HG02852 (cell line): ENCODE measurements around the gene SHROOM3.

Experiments
- ATAC-seq: cut with Tn5 transposase; IDR thresholded peaks from one replicate; pipeline ENCODE4 v1.9.1; 2021; ENCODE audit warnings: mild to moderate bottlenecking, moderate library complexity; ENCODE audit not compliant: unreplicated experiment

Gene SHROOM3

DNA sequence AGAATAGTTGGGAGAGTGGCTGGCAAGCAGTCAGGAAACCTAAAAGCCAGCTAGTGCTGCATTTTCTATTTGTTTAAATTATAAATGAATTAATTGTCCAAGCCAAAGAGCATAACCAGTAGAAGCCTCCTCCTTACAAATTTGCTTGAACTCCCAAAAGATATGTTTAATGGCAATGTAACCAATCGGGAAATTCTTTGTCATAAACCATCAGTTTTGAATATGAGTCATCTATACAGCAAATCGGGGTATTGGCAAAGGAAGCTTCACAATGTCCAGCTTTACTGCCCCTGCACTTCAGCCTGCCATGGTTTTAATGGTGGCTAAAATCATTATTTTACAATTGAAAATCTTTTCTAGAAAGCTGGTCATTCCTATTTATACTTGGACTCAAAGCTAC is 216.6 kb downstream of the SHROOM3 start:
- ATAC-seq = no peak

DNA sequence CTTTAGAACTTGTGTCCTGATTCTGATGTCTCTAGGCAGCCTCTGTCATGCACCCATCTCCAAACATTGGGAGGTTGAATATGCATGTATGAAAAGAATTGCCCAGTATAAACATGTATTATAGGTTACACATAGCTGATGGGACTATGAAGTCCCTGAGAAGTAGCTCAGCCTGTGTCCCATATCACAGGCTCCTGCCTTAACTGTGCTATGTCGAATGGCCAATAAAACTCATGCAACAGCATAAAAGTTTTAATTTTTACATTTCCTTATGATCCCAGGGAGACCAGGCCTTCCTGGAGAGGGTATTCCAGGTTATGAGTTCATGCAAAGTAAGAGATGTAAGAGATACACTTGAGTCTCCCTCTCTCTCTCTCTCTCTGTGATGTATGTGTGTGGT is 217.4 kb downstream of the SHROOM3 start:
- ATAC-seq = no peak

DNA sequence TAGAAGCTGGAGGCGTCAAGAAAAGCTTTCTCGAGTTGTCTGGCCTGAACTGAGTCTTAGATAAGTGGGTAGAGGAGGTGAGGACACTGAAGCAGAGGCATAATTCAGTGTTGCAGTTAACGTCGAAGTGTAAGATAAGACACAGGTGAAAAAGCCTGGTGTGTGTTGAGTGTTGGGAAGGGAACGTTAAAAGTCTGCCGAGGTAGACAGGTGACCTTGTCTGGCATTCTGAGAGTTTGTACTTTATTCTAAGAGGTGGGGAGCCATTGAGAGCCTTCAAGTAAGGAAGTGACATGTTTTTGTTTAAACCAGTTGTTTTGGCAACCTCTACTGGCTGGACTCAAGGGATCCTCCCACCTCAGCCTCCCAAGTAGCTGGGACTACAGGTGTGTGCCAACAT is 219.1 kb downstream of the SHROOM3 start:
- no peak for ATAC-seq

DNA sequence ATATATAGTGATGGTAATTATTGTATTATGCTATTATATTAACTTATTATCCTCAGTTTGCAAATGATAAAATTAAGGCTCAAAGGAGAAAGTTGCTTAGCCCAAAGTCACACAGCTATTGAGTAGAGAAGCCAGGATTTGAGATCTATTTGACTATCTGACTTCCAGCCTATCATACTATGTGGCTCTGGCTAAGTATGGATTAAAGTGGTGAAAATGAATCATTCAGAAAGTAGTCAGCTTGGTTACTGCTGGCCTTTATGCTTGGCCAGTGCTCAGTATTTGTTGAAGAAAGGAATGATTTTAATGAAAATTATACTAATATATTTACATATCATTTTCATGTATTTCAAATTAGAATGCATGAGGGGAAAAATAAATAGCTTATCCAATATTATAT is 219.8 kb downstream of the SHROOM3 start:
- no peak for ATAC-seq

DNA sequence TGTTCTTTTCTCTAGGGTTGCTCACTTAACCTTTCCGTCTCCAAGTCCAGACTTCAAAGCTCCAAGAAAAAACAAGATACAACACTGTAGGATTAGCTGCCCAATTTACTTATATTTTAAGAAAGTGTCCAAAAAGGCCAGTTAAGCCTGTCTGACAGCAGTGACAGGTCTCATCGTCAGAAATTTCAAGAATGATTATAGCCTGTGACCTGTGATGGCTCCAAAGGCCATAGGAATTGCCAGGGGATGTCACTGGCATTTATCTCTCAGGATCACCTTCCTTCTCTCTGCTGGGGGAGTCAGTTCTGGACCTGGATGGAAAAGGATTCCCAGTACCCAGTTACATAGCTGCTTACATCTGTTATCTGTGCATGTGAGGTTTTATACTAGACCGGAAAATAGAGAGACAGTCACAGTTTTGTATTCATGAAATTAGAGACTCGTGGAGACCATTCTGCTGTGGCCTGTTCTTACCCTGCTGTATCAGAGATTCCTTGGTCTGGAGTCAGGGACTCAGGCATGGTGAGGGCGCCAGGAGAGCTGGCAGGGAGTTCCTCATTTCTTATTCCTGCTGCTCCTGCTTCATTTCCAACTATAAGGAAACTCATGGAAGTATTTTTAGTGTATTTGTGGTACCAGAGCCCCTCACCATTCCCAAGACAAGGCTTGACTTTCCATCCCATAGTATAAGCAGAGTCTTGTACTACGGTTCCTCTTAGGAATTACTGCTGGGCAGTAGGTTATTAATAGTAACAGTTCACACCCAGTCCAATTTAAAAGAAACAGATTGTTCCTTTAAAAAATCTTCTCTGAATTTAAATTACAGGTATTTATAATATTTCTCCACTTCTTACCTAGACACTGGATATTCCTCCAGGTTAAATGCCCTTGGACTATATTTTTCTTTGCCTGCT is 220.8 kb downstream of the SHROOM3 start:
- ATAC-seq = no peak

DNA sequence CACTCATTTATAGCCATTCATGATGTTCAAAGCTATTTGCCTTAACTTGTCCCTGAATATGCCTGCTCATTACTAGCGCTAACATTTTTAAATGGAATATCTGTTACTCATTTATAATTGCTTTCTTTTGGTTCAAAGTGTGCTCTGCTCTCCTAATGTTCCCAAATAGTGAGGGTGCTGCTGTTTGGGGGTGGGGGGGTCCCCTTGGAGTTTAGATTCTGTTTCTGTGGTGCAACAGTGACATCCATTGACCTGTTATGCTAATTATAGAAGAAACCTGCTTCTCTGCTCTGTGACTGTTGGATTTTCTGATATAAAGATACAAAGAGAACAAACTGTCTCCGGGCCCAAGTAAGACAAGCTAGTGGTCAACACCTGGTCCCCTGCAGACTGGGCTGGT is 222.4 kb downstream of the SHROOM3 start:
- ATAC-seq = no peak

DNA sequence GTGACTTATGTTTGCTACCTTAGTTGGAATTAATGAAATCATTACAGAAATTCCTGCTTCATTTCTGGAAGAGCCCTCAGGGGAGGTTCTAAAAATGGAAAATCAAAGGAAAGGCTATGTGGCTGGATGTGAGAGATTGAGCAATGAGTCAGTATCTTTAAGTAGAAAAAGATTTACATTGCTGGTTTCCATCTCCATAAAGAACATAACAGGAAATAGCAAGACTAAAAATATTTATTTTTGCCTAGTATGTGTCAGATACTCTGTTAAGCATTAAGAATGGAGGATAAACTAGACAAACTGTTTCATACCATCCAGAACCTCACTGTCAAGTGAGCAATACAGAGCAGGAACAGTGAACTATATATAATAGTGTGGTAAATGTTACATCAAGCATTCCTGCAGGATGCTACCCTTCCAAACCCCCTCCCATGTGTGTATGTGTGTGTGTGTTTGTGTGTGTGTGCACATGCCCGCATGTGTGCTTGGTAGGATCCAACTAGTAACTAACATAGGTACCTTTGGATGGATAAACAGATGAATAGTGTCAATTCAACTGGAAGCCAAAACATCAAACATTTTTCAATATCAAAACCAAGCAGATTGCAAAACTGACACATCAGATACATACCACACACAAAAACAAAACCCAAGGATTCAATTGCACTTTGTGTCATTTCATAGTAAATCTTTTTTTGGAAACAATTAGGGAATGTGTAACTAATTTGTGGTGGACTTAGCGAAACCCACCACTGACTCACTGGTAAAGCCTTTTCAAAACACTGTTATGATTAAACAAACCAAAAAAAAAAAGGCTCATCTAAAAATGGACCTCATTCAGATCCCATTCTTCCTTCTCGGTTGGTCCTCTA is 223.4 kb downstream of the SHROOM3 start:
- ATAC-seq = no peak

DNA sequence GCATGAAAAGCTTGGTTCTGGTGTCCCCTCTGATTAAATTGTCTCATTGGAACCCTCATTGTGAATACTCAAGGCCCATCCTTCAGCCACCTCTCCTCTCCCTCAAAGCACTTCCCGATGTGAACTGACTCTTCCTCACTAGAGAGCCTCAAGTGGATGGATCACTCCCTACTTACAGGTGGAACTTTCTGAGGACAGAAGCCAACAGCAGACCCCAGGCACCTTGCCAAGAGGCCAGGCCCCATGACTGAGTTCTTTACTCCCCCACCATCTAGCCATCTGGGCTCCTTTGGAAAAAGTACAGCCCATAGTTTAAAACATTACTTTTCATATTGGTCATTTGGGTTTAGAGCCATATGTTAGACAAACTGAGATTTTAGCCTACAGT is 224.1 kb downstream of the SHROOM3 start:
- no peak for ATAC-seq

DNA sequence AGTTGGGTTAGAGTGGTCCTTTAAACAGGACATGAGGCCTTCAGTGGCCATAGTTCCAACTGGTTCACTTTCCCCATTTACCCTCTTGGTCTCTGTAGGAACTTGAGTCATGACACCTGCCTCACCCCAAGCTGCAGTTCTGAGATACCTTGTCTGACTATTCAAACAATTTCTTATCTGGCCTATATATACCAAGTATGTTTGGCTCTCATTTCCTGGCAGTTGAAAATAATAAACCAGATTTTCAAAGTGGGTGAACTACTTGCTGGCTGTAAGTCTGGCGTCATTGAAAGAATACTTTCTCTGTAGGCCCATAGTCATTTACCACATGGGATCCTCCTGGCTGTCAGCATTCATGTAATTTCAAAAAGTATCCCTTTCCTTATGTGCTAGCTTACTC is 228.8 kb downstream of the SHROOM3 start:
- ATAC-seq = no peak

DNA sequence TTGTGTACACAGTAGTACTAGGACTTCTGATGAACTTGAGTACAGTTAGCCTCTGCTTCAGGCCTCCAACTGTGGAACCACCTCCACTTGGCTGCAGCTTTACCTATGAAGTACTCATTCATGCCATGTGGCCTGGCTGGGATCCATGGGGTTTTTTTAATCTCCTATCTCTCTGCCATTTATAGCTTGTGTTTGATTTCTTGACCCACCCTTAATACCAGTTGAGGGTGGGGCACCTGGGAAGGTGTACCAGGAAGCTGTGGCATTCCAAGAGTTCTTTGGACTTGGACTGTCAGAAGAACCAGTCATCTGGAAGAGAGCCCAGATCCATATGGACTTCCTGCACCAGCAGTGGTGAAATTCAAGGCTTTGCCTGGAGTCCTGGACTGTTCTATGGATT is 230.1 kb downstream of the SHROOM3 start:
- ATAC-seq = no peak

DNA sequence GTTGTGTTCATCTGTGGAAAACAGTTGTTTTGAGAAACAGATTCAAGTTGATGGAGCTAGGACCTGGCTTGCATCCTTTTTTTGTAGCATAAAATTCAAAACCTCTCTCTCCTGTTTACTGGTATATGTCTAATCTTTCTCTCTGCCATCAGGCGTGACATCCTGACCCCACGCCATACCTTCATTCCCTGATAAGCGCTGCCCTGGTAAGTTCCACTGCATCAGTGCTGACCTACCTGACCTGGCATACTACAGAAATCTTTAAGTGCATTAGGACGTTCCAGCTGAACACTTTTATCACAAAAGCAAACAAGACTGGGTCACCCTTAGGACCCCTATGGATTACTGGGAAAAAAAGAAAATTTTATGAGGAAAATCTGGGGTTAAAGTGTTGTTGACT is 230.7 kb downstream of the SHROOM3 start:
- no peak for ATAC-seq

DNA sequence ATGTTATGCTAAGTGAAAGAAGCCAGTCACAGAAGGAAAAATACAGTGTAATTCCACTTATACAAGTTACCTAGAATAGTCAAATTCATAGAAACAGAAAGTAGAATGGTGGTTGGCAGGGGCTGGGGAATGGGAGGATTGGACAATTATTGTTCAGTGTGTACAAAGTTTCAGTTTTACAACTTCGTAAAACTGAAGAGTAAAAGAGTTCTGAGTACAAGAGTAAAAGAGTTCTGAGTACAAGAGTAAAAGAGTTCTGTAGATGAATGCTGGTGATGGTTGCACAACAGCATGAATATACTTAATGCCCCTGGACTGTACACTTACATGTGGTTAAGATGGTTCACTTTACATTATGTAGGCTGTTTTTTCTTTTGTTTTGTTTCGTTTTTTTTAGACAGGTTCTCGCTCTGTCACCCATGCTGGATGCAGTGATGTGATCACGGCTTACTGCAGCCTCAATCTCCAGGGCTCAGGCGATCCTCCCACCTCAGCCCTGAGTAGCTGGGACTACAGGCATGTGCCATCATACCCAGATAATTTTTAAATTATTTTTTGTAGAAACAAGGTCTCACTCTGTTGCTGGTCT is 232.0 kb downstream of the SHROOM3 start:
- peak; percentile 51 for ATAC-seq

DNA sequence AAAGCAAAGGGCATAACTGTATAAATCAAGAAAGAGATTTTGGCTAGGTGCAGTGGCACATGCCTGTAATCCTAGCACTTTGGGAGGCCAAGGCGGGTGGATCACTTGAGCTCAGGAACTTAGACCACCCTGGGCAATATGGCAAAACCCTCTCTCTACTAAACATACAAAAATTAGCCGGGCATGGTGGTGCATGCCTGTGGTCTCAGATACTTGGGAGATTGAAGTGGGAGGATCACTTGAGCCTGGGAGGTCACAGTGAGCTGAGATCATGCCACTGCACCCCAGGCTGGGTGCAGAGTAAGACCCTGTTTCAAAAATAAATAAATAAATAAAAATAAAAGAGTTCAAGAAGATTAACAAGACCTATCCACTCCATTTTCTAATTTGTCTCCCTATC is 235.6 kb downstream of the SHROOM3 start:
- ATAC-seq = no peak

DNA sequence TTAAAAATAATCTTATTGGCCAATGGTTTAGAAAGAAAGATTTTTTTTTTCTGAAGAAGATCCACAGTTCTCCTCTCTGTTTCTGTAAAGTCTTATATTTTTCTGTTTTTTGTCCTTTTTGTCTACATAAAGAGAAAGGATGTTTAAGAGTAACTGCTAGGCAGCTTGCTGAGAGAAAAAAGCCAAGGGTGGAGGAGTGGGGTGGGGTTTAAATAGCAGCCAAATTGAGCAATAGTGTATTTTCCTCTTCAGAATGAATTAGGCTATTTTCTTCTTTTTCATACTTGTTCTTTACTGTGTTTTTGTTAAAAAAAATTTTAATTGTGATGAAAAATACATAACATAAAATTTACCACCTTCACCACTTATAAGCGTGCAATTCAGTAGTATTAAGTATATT is 238.3 kb downstream of the SHROOM3 start:
- no peak for ATAC-seq

DNA sequence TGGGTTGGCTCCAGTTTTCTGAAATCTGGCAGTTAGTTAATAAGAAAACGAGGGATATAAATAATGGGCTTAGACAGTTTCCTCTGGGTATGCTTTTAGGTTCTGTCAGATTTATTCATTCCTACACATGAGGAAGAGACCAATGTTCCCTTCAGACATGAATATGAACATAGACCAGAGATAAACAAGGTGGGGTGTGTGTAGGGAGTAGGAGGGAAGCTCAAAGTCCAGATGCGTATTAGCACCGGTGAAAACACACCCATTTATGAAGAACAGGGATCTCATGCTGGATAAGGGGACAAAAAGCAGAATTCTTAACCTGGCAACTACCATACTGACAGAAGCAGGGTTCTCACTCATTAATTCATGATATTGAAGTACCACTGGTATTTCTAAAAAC is 240.0 kb downstream of the SHROOM3 start:
- ATAC-seq = no peak

DNA sequence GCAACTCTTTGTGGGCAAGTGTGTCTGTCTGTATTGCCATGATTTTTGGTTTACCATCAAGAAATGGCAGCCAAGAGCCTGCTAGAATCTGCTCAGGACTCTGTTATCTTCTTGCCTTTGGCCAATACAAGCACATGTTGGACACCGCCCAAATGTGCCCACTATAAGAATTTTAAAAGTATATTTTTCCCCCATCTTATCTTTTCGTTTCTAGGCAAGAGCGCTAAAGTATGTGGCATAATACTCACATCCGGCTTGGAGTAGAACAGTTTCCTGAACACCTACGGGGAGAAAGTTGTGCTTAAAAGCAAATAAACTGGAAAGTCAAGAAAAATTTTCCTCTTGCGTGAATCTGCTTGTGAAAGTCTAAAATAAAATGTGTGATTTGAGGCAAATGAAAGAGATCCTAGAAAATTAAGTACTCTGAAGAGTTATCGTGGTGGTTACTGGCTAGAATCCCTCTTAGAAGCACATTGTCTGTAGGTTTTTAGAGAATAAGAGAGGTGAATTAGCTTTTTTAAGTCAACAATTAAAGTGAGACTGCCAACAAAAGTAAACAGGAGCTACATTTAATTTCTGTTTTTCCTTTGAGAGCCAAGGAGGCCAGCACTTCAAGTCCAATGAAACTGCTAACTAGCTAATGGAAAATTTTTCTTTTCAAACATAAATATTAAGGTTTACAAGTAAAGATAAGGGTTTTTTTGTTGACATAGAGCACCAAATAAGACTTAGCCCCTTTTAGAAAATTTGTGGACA is 242.7 kb downstream of the SHROOM3 start:
- ATAC-seq = no peak

DNA sequence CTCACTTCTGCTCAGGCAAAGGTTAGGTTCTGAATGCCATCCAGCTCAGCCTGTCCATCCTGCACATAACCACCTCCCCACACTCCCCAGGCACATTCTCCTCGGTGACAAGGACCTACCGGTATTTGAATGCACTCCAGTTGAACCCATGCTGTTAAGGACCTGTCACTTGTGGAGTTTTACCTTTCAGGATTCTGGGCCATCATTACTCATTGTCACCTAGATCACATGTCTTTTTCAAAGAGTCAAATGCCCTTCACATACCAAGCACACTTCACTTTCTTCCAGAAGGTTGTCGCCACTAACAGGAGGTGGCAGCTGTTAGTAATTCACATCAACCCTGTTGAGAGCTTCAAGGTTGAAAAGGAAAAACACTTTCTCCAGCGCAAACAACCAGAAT is 244.7 kb downstream of the SHROOM3 start:
- no peak for ATAC-seq

DNA sequence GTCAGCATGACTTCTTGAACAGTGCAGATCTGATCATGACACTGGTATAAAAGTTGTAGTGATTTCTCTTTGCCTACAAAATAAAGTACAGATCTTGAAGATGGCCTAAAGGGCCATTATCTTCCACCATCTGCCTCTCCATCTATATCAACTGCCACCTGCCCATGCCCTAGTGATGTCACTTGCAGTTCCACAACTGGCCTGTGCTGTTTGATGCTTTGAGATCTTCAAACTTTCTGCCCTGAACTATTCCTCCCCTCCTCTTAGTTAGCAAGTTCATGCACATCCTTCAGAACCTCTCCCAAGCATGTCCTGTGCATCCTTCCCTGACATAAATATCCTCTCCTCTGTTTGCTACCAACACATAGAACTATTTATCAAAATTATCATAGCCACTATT is 245.9 kb downstream of the SHROOM3 start:
- no peak for ATAC-seq

DNA sequence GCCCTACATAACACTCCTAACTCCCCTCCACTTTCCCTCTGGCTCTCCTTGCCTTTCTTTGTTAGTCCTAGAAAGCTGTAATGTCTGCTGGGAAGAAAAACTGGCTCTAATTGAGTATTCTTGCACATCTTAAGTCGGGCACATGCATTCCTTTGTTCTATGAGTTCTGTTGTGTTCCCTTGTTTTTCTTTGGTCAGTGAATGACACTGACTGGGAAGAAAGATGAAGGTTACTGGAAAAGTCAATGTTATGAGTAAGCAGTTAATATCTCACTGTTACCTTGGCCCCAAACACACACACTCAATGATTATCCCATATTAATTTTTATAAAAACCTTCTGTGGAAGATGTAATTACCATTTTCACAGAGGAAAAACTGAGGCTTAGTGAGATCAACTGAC is 247.0 kb downstream of the SHROOM3 start:
- no peak for ATAC-seq

DNA sequence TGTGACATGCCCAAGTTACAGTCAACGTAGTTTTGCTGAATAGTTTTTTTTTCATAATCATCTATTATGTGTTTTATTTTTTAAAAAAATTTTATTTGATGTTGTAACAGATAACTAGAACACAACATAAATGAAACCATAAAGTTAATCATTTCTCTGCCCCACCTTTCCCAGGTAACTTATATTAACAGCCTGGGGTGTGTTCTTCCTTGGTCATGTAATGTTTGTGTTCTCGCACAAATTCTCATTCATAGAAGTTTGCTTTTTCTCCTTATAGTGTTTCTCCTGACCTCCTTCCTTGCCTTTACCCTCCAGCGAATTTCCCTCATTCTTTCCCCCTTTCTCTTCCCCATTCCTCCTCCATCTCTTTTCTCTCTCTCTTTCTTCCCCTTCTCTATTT is 248.1 kb downstream of the SHROOM3 start:
- ATAC-seq = no peak
